ENCODE measurements around the gene MYO7A.

Gene MYO7A

DNA sequence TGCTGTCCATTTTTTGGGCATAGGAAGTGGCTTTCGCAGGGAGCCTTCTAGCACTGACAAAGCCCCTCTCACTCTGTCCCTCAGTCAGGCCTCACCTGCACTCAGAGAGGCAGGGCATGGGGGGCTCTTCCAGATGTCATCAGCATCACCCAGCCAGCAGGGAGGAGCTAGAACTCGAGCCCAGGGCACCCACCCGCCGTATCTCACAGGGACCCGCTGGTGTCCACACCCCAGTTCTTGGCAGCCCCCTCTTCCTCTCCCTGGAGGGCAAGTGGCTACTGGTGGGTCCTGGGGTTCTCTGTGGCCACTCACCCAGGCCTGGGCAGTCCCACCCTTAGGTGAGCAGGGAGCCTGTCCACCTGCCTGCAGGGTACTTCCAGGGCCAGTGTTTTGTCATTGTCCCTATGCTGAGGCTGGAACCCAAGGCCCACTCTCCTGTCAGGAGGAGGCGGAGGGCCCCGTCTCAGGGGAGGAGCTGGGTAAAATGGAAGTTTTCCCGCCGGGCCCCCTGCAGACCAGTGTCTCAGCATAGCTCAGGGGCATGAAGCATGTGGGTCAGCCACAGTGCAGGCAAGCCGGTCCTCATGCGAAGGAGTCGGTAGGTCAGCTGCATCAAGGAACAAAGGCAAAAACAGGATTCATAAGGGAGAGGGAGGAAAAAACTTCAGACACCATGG lies 21.8 kb downstream of the MYO7A start:
- Histone ChIP-seq H3K4me1 (ENCODE audit: low read depth, poor library complexity, severe bottlenecking) (no peaks in the 10 kb centered on the region), H3K4me2 (no peak overlapping the region), H3K27me3 (ENCODE audit: insufficient read depth, low read depth) (no peaks in the 10 kb centered on the region), H3K4me3 (IDR thresholded peaks at IDR 0.05; ENCODE audit: insufficient read depth, low read depth, low read length) (no peak overlapping the region), H2AFZ (ENCODE audit: low read depth) (no peak overlapping the region), H3K36me3 (ENCODE audit: insufficient read depth) (no peaks in the 10 kb centered on the region), H3K27ac (no peak overlapping the region), H3K79me2 (ENCODE audit: insufficient read depth, low read depth) (no peaks in the 10 kb centered on the region), H4K20me1 (ENCODE audit: insufficient read depth) (no peaks in the 10 kb centered on the region), H3K9ac (no peak overlapping the region)
- TF ChIP-seq, protein P1, sequence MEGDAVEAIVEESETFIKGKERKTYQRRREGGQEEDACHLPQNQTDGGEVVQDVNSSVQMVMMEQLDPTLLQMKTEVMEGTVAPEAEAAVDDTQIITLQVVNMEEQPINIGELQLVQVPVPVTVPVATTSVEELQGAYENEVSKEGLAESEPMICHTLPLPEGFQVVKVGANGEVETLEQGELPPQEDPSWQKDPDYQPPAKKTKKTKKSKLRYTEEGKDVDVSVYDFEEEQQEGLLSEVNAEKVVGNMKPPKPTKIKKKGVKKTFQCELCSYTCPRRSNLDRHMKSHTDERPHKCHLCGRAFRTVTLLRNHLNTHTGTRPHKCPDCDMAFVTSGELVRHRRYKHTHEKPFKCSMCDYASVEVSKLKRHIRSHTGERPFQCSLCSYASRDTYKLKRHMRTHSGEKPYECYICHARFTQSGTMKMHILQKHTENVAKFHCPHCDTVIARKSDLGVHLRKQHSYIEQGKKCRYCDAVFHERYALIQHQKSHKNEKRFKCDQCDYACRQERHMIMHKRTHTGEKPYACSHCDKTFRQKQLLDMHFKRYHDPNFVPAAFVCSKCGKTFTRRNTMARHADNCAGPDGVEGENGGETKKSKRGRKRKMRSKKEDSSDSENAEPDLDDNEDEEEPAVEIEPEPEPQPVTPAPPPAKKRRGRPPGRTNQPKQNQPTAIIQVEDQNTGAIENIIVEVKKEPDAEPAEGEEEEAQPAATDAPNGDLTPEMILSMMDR (conservative IDR thresholded peaks at IDR 0.05; ENCODE audit: low read depth, low read length): no peak

- no peak overlapping the region for H2AFZ ChIP-seq (ENCODE audit: low read depth)
- H3K27ac ChIP-seq: no peak overlapping the region
- H3K27me3 ChIP-seq (ENCODE audit: insufficient read depth, low read depth): no peaks in the 10 kb centered on the region
- H3K4me3 ChIP-seq (IDR thresholded peaks at IDR 0.05; ENCODE audit: insufficient read depth, low read depth, low read length): no peak overlapping the region
- H3K9ac ChIP-seq: no peak overlapping the region
- H3K4me2 ChIP-seq: no peak overlapping the region
- no peaks in the 10 kb centered on the region for H3K79me2 ChIP-seq (ENCODE audit: insufficient read depth, low read depth)
- H3K4me1 ChIP-seq (ENCODE audit: low read depth, poor library complexity, severe bottlenecking): no peaks in the 10 kb centered on the region
- no peaks in the 10 kb centered on the region for H4K20me1 ChIP-seq (ENCODE audit: insufficient read depth)
- H3K36me3 ChIP-seq (ENCODE audit: insufficient read depth): no peaks in the 10 kb centered on the region
- TF ChIP-seq, protein P1 (conservative IDR thresholded peaks at IDR 0.05; ENCODE audit: low read depth, low read length): no peak
Observed at GRCh38 chr11:77150836-77151235, 22.8 kb downstream of the MYO7A start.

GRCh38 chr11:77151804-77152509 lies 23.9 kb downstream of the MYO7A start:
- Histone ChIP-seq H3K79me2 (ENCODE audit: insufficient read depth, low read depth) (no peaks in the 10 kb centered on the region), H3K27me3 (ENCODE audit: insufficient read depth, low read depth) (no peaks in the 10 kb centered on the region), H3K4me3 (IDR thresholded peaks at IDR 0.05; ENCODE audit: insufficient read depth, low read depth, low read length) (no peak overlapping the region), H4K20me1 (ENCODE audit: insufficient read depth) (no peaks in the 10 kb centered on the region), H2AFZ (ENCODE audit: low read depth) (no peak overlapping the region), H3K36me3 (ENCODE audit: insufficient read depth) (no peaks in the 10 kb centered on the region), H3K9ac (no peak overlapping the region), H3K4me1 (ENCODE audit: low read depth, poor library complexity, severe bottlenecking) (no peaks in the 10 kb centered on the region), H3K27ac (no peak overlapping the region), H3K4me2 (no peak overlapping the region)
- TF ChIP-seq, protein P1 (conservative IDR thresholded peaks at IDR 0.05; ENCODE audit: low read depth, low read length): no peak

DNA sequence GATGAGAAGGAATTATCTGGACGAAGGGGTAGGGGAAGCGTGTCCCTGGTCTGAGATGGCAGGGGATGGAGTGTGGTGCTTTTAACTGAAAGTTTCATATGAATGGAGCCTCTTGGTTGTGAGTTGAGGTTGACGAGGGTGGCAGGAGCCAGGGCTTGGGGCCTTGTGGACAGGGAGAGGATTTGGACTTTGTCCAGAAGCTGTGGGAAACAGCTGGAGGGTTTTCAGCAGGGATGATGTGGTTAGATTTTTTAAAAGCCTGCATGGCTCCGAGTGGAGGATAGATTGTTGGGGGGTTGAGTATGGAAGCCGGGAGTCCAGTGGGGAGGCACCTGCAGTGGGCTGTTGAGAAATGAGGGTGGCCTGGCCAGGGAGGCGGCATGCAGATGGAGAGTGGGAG lies 24.8 kb downstream of the MYO7A start:
- H2AFZ ChIP-seq (ENCODE audit: low read depth): no peak overlapping the region
- no peak overlapping the region for H3K4me3 ChIP-seq (IDR thresholded peaks at IDR 0.05; ENCODE audit: insufficient read depth, low read depth, low read length)
- no peaks in the 10 kb centered on the region for H3K4me1 ChIP-seq (ENCODE audit: low read depth, poor library complexity, severe bottlenecking)
- no peak overlapping the region for H3K27ac ChIP-seq
- H4K20me1 ChIP-seq (ENCODE audit: insufficient read depth): no peaks in the 10 kb centered on the region
- no peak overlapping the region for H3K4me2 ChIP-seq
- H3K27me3 ChIP-seq (ENCODE audit: insufficient read depth, low read depth): no peaks in the 10 kb centered on the region
- no peaks in the 10 kb centered on the region for H3K36me3 ChIP-seq (ENCODE audit: insufficient read depth)
- no peak overlapping the region for H3K9ac ChIP-seq
- TF ChIP-seq, protein P1 (conservative IDR thresholded peaks at IDR 0.05; ENCODE audit: low read depth, low read length): no peak
- H3K79me2 ChIP-seq (ENCODE audit: insufficient read depth, low read depth): no peaks in the 10 kb centered on the region
